Naive thymus-derived CD8-positive, alpha-beta T cell (primary cell): ENCODE results near the gene BSND. TPM values are rescaled to one million over a fixed set of nuclear protein-coding genes. Genes with fewer than 3 reads are reported as not detected.
"Not testable (repeated sequence)": the region's sequence is repeated elsewhere in the genome, so short reads cannot be mapped to it uniquely, and the experiment has no call there.

Experiments used
- ATAC-seq, 2 donors: fragments of 150-1000 bp; cut with Tn5 transposase in 1 of 2; sonication (Bioruptor Pico), chemical (Tn5 transposase) in 1 of 2; 1 replicate in 1 of 2; 2 replicates in 1 of 2; pipeline ENCODE4 v1.10.0; 2021; ENCODE audit warnings: mild to moderate bottlenecking in 2 of 2, moderate library complexity in 2 of 2
- POLR2A ChIA-PET: fragments of 350-600 bp; sonication (Branson Sonifier 250); formaldehyde crosslinking; loops from one replicate; lab custom pipeline; 2021; ENCODE audit warnings: antibody characterized with exemption; lab: Charles Lee
- DNase-seq, 10 donors: peaks; one replicate each; pipeline versions ENCODE4 v3.0.0 to v3.0.0-alpha.2; 2020 to 2022
- H3K27ac Mint-ChIP-seq, 10 donors: one replicate each; pipeline ENCODE4 v1.8.0; 2020 to 2022; ENCODE audit warnings: mild to moderate bottlenecking in 10 of 10, mixed read lengths in 10 of 10, moderate library complexity in 4 of 10, inconsistent platforms in 1 of 10
- H3K27me3 Mint-ChIP-seq, 5 donors: one replicate each; pipeline ENCODE4 v1.8.0; 2021 to 2022; ENCODE audit warnings: mixed read lengths in 5 of 5
- H3K36me3 Mint-ChIP-seq, 3 donors: one replicate each; pipeline ENCODE4 v1.8.0; 2020 to 2022; ENCODE audit warnings: mixed read lengths in 3 of 3, mild to moderate bottlenecking in 2 of 3, inconsistent platforms in 1 of 3
- H3K4me1 Mint-ChIP-seq, 4 donors: one replicate each; pipeline ENCODE4 v1.8.0; 2021 to 2022; ENCODE audit warnings: mixed read lengths in 4 of 4
- H3K4me3 Mint-ChIP-seq, 10 donors: one replicate each; pipeline ENCODE4 v1.8.0; 2020 to 2022; ENCODE audit warnings: mild to moderate bottlenecking in 10 of 10, mixed read lengths in 10 of 10, moderate library complexity in 6 of 10, inconsistent platforms in 1 of 10
- H3K9me3 Mint-ChIP-seq, 9 donors: one replicate each; pipeline ENCODE4 v1.8.0; 2020 to 2022; ENCODE audit warnings: mixed read lengths in 9 of 9, mild to moderate bottlenecking in 3 of 9, inconsistent platforms in 1 of 9, moderate library complexity in 1 of 9
- polyA plus RNA-seq, 3 donors: library from polyadenylated mRNA; unstranded; fragments of 300-500 nt; fragmentation: Illumina TruSeq; gene quantifications; one replicate each; pipeline ENCODE4 v1.2.3, GENCODE V29; 2021
- total RNA-seq, 8 experiments: library from RNA in 2 of 8; stranded (reverse) in 2 of 8; gene quantifications; one replicate each; pipeline ENCODE4 v1.2.3 and lab custom pipeline; 2021 to 2026

The BSND gene
- total RNA-seq, result not detected
- polyA plus RNA-seq, result not detected
- total RNA-seq (lab: John Stamatoyannopoulos, UW), result 0 reads per million in 6 experiments

DNA sequence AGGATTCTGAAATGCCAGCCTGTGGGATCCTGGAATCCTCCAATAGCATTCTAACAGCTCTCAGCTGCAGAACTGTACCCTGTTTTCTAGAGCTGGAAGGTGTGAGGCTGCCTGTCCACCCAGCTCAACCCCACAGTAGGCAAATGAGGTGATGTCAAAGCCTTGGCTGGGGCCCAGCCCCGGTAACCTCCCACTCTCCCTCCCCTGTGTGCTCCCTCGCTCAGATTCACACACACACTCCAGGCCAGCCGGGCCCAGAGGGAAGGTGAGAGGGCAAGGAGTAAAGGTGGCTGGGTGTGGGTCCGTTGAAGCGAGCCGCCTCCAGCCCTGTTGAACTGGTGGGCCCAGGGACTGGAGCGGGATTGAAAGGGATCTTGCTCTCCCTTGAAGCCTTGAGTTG, at the start of gene BSND:
Gene BSND (plus strand): TSS at position 257 of the 400 bp plus-strand sequence. CDS start 254 bp downstream, outside the sequence.
- no peak for DNase-seq
- no peak within 1 kb of the TSS for H3K27ac Mint-ChIP-seq
- H3K36me3 Mint-ChIP-seq, result no peaks in the 10 kb centered on the region
- ATAC-seq, result no peak
- POLR2A ChIA-PET, result no interaction called here
- H3K4me3 Mint-ChIP-seq, result peak within 1 kb of the TSS in 1 of 10 donors; percentile 44
- H3K9me3 Mint-ChIP-seq, result peaks cover 0 to 3% (median 0%) of the 10 kb centered on the region in 9 donors
- peaks cover 23 to 50% (median 36%) of the 10 kb centered on the region in 5 donors for H3K27me3 Mint-ChIP-seq
- peaks cover 7 to 28% (median 21%) of the 10 kb centered on the region in 4 donors for H3K4me1 Mint-ChIP-seq

DNA sequence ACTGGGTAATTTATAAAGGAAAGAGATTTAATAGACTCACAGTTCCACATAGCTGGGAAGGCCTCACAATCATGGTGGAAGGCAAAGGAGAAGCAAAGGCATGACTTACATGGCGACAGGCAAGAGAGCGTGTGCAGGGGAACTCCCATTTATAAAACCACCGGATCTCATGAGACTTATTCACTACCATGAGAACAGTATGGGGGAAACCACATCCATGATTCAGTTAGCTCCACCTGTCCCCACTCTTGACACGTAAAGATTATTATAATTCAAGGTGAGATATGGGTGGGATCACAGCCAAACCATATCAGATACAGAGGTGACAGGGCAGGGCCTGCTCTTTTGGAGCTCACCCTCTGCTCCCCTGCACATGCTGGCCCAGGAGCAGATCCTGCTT, 49.7 kb upstream of the BSND start:
- no peak for DNase-seq
- Mint-ChIP-seq H3K4me1 (peaks cover 3 to 12% (median 8%) of the 10 kb centered on the region in 4 donors), H3K9me3 (no peaks in the 10 kb centered on the region), H3K27ac (no peak overlapping the region), H3K4me3 (no peak overlapping the region), H3K36me3 (no peaks in the 10 kb centered on the region), H3K27me3 (peaks cover 1 to 15% (median 11%) of the 10 kb centered on the region in 5 donors)
- POLR2A ChIA-PET, result no interaction called here
- ATAC-seq, result no peak

DNA sequence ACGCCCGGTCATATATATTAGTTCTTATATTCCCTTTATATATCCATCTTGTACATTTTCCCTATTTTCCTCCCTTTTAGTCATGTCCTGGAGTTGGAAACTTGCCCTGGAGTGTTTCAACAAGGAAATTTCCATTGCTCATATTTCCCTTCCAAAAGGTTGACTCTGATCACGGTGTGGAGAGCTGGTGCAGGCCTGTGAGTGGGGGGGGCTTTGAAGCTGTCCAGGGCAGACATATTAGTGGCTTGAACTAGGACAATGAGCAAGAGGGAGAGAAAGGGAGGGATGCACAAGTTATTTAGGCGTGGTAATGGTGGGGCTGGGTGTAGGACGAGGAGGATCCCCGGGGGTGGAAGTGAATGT, 48.7 kb upstream of the BSND start:
- peaks cover 1 to 19% (median 10%) of the 10 kb centered on the region in 5 donors for H3K27me3 Mint-ChIP-seq
- H3K4me1 Mint-ChIP-seq, result peaks cover 3 to 12% (median 5%) of the 10 kb centered on the region in 4 donors
- POLR2A ChIA-PET, result no interaction called here
- ATAC-seq, result no peak
- no peaks in the 10 kb centered on the region for H3K36me3 Mint-ChIP-seq
- H3K9me3 Mint-ChIP-seq, result peaks cover 0 to 2% (median 0%) of the 10 kb centered on the region in 9 donors
- DNase-seq, result no peak
- H3K4me3 Mint-ChIP-seq, result peak overlapping the region in 2 of 10 donors; percentile 29 to 49
- H3K27ac Mint-ChIP-seq, result no peak overlapping the region

DNA sequence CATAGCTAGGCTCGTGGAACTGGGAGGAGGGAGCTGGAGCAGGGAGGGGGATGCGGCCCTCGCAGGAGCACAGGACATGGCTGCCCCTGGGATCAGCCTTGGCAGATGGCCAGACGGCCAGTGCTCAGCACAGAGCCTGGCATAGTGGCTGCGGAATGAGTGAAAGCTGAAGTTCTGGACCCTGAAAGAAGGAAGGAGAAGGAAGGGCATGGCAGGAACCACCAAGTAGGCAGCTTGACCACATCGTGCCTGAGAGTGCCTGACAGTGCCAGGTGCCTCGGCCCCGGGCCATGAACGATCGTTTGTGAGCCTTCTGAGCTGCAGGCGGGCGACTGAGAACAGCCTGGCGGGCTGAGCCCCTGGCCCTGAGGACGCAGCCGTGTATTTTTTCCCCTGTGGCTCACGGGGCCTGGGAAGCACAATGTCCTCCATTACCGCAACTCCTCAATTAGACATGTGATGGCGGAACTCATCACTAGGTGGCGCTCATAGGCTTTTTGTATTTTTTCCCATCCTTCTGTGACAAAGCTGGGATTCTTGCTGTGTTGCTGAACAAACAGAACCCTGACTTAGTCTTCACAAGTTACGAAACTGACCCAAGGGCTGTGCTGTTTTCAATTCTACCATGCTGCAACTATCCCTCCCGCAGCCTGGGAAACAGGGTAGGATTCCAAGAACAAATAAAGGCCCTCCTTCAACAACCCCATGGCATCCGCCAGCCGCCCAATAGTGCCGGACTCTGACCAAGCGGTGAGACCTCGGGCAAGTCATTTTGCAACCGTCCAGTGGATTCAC, 48.2 kb upstream of the BSND start:
- H3K27me3 Mint-ChIP-seq, result peaks cover 0 to 19% (median 10%) of the 10 kb centered on the region in 5 donors
- H3K9me3 Mint-ChIP-seq, result peaks cover 0 to 2% (median 0%) of the 10 kb centered on the region in 9 donors
- ATAC-seq (no peak), DNase-seq (peak in 5 of 10 donors; percentile 10 to 46 (median 31))
- peaks cover 0 to 8% (median under 1%) of the 10 kb centered on the region in 4 donors for H3K4me1 Mint-ChIP-seq
- H3K36me3 Mint-ChIP-seq, result no peaks in the 10 kb centered on the region
- H3K27ac Mint-ChIP-seq, result no peak overlapping the region
- POLR2A ChIA-PET, result no interaction called here
- peak overlapping the region in 2 of 10 donors; percentile 29 to 49 for H3K4me3 Mint-ChIP-seq

DNA sequence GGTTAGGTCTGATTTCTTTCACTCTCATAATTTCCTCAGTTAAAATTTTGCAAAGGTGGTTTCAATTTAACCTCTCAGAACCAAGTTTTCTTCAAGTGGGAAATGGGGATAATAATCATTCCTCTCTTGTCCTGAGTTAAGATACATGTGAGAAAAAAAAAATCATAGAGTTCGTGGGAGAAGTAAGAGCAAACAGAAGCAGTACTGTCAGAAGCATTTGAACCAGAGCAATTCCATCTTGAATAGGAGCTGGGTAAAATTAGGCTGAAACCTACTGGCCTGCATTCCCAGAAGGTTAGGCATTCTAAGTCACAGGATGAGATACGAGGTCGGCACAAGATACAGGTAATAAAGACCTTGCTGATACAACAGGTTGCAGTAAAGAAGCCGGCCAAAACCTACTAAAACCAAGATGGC, 46.9 kb upstream of the BSND start:
- no peak overlapping the region for H3K4me3 Mint-ChIP-seq
- H3K36me3 Mint-ChIP-seq, result peaks cover 0 to under 1% (median 0%) of the 10 kb centered on the region in 3 donors
- no peak for ATAC-seq

DNA sequence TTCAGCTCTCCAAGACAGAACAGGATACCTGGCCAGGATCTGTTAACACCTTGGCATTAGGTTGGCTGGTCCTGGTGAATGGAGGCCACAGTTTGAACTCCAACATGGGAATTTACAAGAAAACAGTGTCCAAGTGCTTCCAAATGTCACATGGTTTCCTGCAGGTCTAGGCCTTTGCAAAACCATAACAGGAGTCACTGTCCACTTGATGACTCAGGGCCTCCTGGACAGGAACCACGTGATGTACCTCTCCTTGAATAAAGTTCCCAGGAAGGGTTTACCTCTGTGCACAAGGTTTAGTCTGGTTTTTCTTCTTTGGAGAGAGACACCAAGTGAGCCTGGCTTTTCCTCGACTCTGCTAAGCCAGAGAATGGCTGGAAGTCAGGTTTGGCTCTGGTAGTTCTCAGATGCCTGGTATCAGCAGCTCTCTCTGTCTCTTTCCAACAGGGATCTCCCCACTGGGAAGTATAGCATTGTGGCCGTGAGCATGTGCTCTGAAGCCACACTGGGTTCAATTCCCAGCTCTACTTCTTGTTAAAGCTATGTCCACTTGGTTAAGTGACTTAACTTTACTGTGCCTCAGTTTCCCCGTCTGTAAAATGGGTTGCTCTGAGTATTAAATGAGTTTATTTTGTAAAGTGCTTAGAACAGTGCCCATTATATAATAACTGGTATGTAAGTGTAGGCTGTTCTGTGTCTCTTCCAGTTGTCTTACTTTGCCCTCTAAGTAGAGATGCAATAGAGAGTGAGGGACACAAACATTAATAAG, 45.6 kb upstream of the BSND start:
- peaks cover 0 to 10% (median 2%) of the 10 kb centered on the region in 3 donors for H3K36me3 Mint-ChIP-seq
- POLR2A ChIA-PET, result no interaction called here
- no peak overlapping the region for H3K4me3 Mint-ChIP-seq
- ATAC-seq (no peak), DNase-seq (no peak)
- no peak overlapping the region for H3K27ac Mint-ChIP-seq
- peaks cover 1 to 32% (median 13%) of the 10 kb centered on the region in 5 donors for H3K27me3 Mint-ChIP-seq
- peaks cover 0 to 14% (median 8%) of the 10 kb centered on the region in 9 donors for H3K9me3 Mint-ChIP-seq
- H3K4me1 Mint-ChIP-seq, result peaks cover 0 to 6% (median 0%) of the 10 kb centered on the region in 4 donors

More for the DNA sequence above, 46.9 kb upstream of the BSND start:
- peaks cover 0 to 2% (median 0%) of the 10 kb centered on the region in 9 donors for H3K9me3 Mint-ChIP-seq
- peaks cover 0 to 6% (median 0%) of the 10 kb centered on the region in 4 donors for H3K4me1 Mint-ChIP-seq
- POLR2A ChIA-PET, result no interaction called here
- no peak for DNase-seq
- H3K27me3 Mint-ChIP-seq, result peaks cover 1 to 19% (median 11%) of the 10 kb centered on the region in 5 donors
- H3K27ac Mint-ChIP-seq, result no peak overlapping the region

DNA sequence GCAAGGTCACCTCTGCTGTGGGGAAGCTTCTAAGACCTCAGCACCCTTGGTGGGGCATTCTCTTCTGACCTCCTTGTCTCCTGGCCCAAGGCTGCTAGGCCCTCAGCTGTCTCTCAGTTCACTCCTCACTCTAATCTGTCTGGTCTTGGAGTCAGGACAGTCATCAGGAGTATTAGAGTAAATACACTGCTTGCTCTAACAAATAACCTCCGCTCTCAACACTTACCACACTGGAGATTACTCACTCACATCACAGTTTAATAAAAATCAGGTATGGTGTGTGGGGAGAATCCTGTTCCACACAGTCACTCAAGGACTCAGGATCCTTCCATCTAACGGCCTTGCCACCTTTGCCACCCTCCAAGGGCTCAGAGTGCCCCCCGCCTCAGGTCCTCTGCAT, 44.9 kb upstream of the BSND start:
- Mint-ChIP-seq H3K9me3 (peaks cover 0 to 21% (median 14%) of the 10 kb centered on the region in 9 donors), H3K36me3 (peaks cover 0 to 17% (median 8%) of the 10 kb centered on the region in 3 donors), H3K27ac (no peak overlapping the region), H3K4me1 (peaks cover 0 to 6% (median 0%) of the 10 kb centered on the region in 4 donors), H3K4me3 (no peak overlapping the region), H3K27me3 (peaks cover 5 to 39% (median 13%) of the 10 kb centered on the region in 5 donors)
- ATAC-seq, result no peak
- no peak for DNase-seq
- POLR2A ChIA-PET, result no interaction called here

DNA sequence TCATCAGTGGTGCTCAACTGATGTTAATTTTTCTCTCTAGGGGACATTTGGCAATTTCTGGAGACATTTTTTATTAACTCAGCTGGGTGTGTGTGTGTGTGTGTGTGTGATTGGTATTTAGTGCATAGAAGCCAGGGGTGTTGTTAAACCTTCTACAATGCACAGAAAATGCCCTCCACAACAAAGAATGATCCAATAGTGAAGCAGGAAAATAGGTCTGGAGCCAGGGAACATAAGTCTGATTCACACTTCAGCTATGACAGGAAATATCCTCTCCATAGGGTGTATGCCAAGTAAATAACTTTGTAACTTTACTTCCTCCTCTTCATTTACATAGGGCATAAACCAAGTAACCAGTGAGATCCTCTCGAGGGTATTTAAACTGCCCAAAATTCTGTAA, 43.4 kb upstream of the BSND start:
- Mint-ChIP-seq H3K36me3 (peaks cover 0 to 20% (median 8%) of the 10 kb centered on the region in 3 donors), H3K27me3 (peaks cover 6 to 34% (median 8%) of the 10 kb centered on the region in 5 donors), H3K4me1 (peaks cover 0 to 3% (median 0%) of the 10 kb centered on the region in 4 donors), H3K4me3 (no peak overlapping the region), H3K9me3 (peaks cover 0 to 34% (median 15%) of the 10 kb centered on the region in 9 donors), H3K27ac (no peak overlapping the region)
- POLR2A ChIA-PET, result no interaction called here
- ATAC-seq, result no peak
- DNase-seq, result no peak

DNA sequence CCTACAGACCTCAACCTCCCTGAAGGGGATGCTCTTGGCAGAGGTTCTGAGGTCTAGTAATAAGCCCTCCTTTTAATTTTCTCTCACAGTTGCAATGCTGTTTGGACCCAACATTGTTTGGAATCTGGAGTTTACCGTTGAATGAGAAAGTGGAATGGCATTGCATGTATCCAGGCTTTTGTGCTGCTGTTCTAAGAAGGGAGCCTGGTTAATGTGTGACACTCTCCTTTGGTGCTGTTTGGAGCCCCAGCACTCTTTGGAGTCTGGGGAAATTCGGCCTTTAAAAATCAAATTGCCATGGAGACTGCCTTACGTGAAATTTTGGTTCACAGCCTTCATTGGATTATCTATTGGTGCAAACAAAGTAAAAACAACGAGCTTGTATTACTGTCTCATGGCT, 42.0 kb upstream of the BSND start:
- no peak overlapping the region for H3K4me3 Mint-ChIP-seq
- peaks cover 0 to 20% (median 8%) of the 10 kb centered on the region in 3 donors for H3K36me3 Mint-ChIP-seq
- no peak for DNase-seq
- no peaks in the 10 kb centered on the region for H3K4me1 Mint-ChIP-seq
- peaks cover 3 to 30% (median 7%) of the 10 kb centered on the region in 5 donors for H3K27me3 Mint-ChIP-seq
- H3K9me3 Mint-ChIP-seq, result peaks cover 0 to 34% (median 15%) of the 10 kb centered on the region in 9 donors
- no peak for ATAC-seq
- POLR2A ChIA-PET, result no interaction called here
- H3K27ac Mint-ChIP-seq, result no peak overlapping the region

DNA sequence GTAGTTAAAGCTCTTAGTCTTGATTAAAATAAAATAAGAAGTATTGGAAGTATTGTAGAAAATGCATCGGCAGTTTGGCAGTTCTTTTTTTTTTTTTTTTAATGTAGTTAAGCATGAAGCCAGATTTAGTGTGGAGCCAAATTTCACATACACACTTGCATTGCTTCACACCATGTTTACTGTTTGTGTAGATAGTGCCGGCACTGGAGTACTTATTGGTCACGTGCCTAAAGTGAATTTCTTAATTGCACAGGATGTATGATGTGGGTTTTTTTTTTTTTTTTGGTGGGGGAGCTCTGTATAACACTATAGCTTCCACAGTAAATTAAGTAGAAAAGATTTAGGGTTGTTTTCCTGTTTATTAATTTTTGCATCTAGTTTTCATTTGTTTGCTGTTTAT, 39.5 kb upstream of the BSND start:
- peaks cover 0 to 34% (median 15%) of the 10 kb centered on the region in 9 donors for H3K9me3 Mint-ChIP-seq
- H3K27ac Mint-ChIP-seq, result no peak overlapping the region
- POLR2A ChIA-PET, result no interaction called here
- ATAC-seq, result no peak
- H3K4me3 Mint-ChIP-seq, result no peak overlapping the region
- DNase-seq, result no peak
- peaks cover 0 to 20% (median 8%) of the 10 kb centered on the region in 3 donors for H3K36me3 Mint-ChIP-seq
- peaks cover 3 to 30% (median 7%) of the 10 kb centered on the region in 5 donors for H3K27me3 Mint-ChIP-seq
- H3K4me1 Mint-ChIP-seq, result no peaks in the 10 kb centered on the region

DNA sequence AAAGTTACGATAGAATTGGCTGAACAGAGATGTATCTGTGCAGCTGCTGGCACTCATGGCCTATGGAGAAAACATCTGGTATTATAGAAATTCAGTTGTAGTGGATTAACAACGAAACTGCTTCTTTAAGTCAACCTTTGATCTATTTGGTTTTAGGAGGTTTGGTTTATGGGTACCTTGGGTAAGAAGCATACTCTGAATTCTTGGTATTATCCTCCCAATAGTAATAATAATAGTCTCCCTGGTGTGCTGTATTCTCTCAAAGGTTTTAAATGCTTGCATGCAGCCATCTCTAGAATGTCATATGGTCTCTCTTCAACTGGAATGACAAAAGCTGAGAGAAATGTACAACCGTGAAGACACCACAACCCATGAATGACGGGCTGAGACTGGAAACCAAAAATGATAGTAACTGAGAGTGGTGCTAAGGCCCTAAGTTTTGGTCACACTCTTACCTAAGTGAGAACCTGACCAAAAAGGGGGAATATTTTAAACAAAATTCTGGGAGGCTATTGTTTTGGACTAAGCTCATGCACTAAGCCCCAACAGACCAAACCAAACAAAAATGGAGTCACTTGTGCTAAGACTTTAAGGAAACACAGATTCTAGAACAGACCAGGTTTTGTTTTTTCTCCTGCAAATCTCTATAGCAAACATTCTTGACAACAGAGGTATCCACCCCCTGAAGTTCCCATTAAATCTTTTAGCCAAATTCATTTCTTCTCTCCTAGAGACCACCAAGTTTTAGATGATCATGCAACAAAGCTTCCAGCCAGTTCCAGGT, 35.9 kb upstream of the BSND start:
- Mint-ChIP-seq H3K27ac (no peak overlapping the region), H3K9me3 (peaks cover 0 to 23% (median 10%) of the 10 kb centered on the region in 9 donors), H3K27me3 (peaks cover 0 to 31% (median 9%) of the 10 kb centered on the region in 5 donors), H3K4me3 (no peak overlapping the region), H3K36me3 (peaks cover 0 to 14% (median 5%) of the 10 kb centered on the region in 3 donors), H3K4me1 (peaks cover 2 to 13% (median 9%) of the 10 kb centered on the region in 4 donors)
- no peak for DNase-seq
- POLR2A ChIA-PET, result no interaction called here
- ATAC-seq, result no peak

DNA sequence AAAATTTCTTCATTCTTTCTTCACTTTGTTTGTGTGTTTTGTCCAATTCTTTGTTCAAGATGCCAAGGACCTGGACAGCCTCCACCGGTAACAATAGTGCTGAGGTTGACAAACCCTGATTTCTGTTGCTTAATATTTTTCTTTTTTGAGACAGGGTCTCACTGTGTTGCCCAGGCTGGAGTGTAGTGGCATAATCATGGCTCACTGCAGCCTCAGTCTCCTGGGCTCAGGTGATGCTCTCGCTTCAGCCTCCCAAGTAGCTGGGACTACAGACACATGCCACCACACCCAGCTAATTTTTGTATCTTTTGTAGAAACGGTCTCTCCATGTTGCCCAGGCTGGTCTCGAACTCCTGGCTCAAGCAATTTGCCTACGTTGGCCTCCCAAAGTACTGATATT, 34.9 kb upstream of the BSND start:
- ATAC-seq, H3K27ac Mint-ChIP-seq, H3K36me3 Mint-ChIP-seq, H3K4me3 Mint-ChIP-seq, POLR2A ChIA-PET, DNase-seq: not testable (repeated sequence)
- Mint-ChIP-seq H3K4me1 (peaks cover 2 to 13% (median 9%) of the 10 kb centered on the region in 4 donors), H3K9me3 (peaks cover 0 to 13% (median 1%) of the 10 kb centered on the region in 9 donors), H3K27me3 (peaks cover 1 to 24% (median 5%) of the 10 kb centered on the region in 5 donors)
